Stomach smooth muscle (tissue), 2 donors: ENCODE data around the gene TRIO.

Source experiments
- H3K27ac ChIP-seq: one replicate; pipeline ENCODE4 v1.7.0; 2013; ENCODE audit warnings: mild to moderate bottlenecking, low read length, inconsistent platforms
- H3K27me3 ChIP-seq, 2 donors: one replicate each; pipeline ENCODE4 v1.7.0; 2013; ENCODE audit warnings: low read length in 2 of 2; ENCODE audit not compliant: insufficient read depth in 2 of 2, control insufficient read depth in 1 of 2
- H3K36me3 ChIP-seq, 2 donors: one replicate each; pipeline ENCODE4 v1.7.0; 2013; ENCODE audit warnings: low read length in 2 of 2; ENCODE audit not compliant: control insufficient read depth in 2 of 2, insufficient read depth in 2 of 2
- H3K4me1 ChIP-seq: one replicate; pipeline ENCODE4 v1.7.0; 2013; ENCODE audit warnings: low read length; ENCODE audit not compliant: control insufficient read depth, insufficient read depth
- H3K4me3 ChIP-seq, 2 donors: one replicate each; pipeline ENCODE4 v1.7.0; 2013; ENCODE audit warnings: low read length in 2 of 2
- H3K9ac ChIP-seq, 2 donors: one replicate each; pipeline ENCODE4 v1.7.0; 2013; ENCODE audit warnings: low read length in 2 of 2, mild to moderate bottlenecking in 1 of 2
- H3K9me3 ChIP-seq, 2 donors: one replicate each; pipeline ENCODE4 v1.7.0; 2013; ENCODE audit warnings: low read length in 2 of 2; ENCODE audit not compliant: control insufficient read depth in 2 of 2
- donor health status: healthy.
- donor health status: Pancreatic carcinoma.

The TRIO gene

DNA sequence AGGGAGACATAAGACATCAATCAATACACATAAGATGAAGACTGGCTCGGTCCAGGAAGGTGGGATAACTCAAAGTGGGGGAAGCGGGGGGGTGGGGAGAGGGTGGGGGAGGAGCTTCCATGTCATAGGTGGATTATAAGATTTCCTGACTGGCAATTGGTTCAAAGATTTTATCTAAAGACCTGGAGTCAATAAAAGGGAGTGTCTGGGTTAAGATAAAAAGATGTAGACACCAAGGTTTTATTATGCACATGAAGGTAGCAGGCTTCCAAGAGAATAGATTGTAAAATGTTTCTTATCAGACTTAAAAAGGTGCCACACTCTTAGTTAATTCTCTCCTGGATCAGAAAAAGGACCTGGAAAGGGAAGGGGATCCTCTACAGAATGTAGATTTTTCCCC is 412.9 kb downstream of the TRIO start:
- H3K27me3 ChIP-seq: peaks cover 0 to 2% of the 10 kb centered on the region in 2 donors
- no peak overlapping the region for H3K27ac ChIP-seq
- H3K9ac ChIP-seq: no peak overlapping the region
- no peaks in the 10 kb centered on the region for H3K9me3 ChIP-seq
- H3K4me1 ChIP-seq: no peaks in the 10 kb centered on the region
- H3K36me3 ChIP-seq: no peaks in the 10 kb centered on the region
- no peak overlapping the region for H3K4me3 ChIP-seq

DNA sequence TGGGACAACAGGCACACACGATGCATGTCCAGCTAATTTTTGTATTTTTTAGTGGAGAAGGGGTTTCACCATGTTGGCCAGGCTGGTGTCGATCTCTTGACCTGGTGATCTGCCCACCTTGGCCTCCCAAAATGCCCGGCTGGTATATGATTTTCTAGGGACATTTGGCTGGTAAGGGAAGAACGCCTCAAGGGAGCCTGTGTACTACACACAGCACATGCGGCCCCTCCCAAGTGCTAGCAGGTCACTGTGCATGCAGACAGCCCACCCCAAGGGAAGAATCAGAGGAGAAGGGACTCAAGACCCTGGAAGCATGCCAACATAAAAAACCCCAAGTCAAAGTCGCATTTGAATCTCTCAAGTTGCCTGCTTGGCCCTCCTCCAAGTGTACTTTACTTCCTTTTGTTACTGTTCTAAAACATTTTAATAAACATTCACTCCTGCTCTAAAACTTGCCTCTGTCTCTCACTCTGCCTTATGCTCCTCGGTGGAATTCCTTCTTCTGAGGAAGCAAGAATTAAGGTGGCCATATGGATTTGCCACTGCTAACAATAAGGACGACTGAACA is 414.1 kb downstream of the TRIO start:
- Histone ChIP-seq H3K36me3 (no peaks in the 10 kb centered on the region), H3K9me3 (no peaks in the 10 kb centered on the region), H3K9ac (no peak overlapping the region), H3K4me1 (no peaks in the 10 kb centered on the region), H3K27ac (no peak overlapping the region), H3K4me3 (no peak overlapping the region), H3K27me3 (peaks cover 0 to 2% of the 10 kb centered on the region in 2 donors)

DNA sequence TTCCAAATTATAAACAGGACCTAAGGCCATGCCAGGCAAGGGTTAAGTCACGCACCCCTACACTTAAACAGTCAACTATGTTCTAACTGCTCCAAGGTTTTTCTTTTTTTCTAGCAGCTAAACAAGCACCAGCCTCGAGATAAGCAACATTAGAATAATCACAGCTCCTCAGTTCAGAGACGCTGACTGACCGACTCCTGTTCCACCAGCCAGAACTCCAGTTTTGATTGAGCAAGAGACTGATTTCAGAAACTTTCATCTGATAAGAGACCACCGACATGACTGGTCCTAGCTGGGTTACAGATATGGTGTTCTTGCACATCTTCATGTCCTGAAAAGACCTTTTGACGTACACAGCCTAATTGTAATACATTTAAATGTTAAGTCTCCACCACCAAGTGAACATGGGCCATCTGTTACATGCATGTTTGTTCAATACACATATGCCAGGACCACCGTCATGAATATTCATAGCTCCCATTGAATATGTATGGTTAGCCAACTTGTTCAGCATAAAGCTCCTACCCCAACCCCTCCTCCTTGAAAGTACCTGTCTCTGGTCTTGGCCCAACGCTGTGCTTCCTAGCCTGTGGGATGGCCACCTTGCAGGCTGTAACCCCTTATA is 414.8 kb downstream of the TRIO start:
- Histone ChIP-seq H3K27me3 (no peaks in the 10 kb centered on the region), H3K27ac (no peak overlapping the region), H3K4me1 (no peaks in the 10 kb centered on the region), H3K9me3 (no peaks in the 10 kb centered on the region), H3K4me3 (no peak overlapping the region), H3K36me3 (no peaks in the 10 kb centered on the region), H3K9ac (no peak overlapping the region)
